HEK293 (cell line): Measurements from ENCODE around the gene TLL1.

Experiments
- CTCF ChIA-PET: fragments of 350-600 bp; formaldehyde crosslinking; extraction: SDS; loops from one replicate; lab custom pipeline; 2021; ENCODE audit warnings: antibody characterized with exemption; lab: Yijun Ruan, JAX
- POLR2A ChIA-PET: fragments of 300-600 bp; formaldehyde crosslinking; extraction: SDS; loops from one replicate; lab custom pipeline; 2020; ENCODE audit warnings: antibody characterized with exemption, inconsistent platforms; lab: Yijun Ruan, JAX
- H3K27ac ChIP-seq: fragments of 200-500 bp; sonication (Bioruptor generic); 2 replicates; pipeline ENCODE4 v1.5.1; 2014; ENCODE audit warnings: low read depth, low read length, control low read depth, inconsistent platforms; ENCODE audit errors: extremely low read depth
- H3K36me3 ChIP-seq, 2 experiments: fragments of 200-500 bp in 1 of 2; sonication (Bioruptor generic) in 1 of 2; 1 replicate in 1 of 2; 2 replicates in 1 of 2; pipeline ENCODE4 v1.5.1; 2014 to 2017; ENCODE audit warnings: inconsistent platforms in 2 of 2, low read length in 2 of 2; ENCODE audit not compliant: control insufficient read depth in 2 of 2, insufficient read depth in 1 of 2
- H3K4me1 ChIP-seq: fragments of 200-500 bp; sonication (Bioruptor generic); 2 replicates; pipeline ENCODE4 v1.5.1; 2014; ENCODE audit warnings: mild to moderate bottlenecking, low read length, inconsistent platforms; ENCODE audit not compliant: control insufficient read depth, insufficient read depth
- H3K4me3 ChIP-seq: 2 replicates; pipeline ENCODE4 v1.5.1; 2011; ENCODE audit warnings: low read depth, mild to moderate bottlenecking, control low read depth, low read length, moderate library complexity
- H3K9me3 ChIP-seq: fragments of 200-500 bp; sonication (Bioruptor generic); 2 replicates; pipeline ENCODE4 v1.5.1; 2014; ENCODE audit warnings: low read depth, low read length, inconsistent platforms; ENCODE audit not compliant: control insufficient read depth, insufficient read depth
- KLF16 ChIP-seq: fragments of 450-650 bp; formaldehyde crosslinking; IDR thresholded peaks from 2 replicates; pipeline ENCODE4 v1.5.1; 2017; ENCODE audit warnings: missing biosample characterization, missing genetic modification characterization
- SETDB1 ChIP-seq: IDR thresholded peaks from one replicate; pipeline ENCODE4 v1.6.1; 2017; ENCODE audit warnings: mild to moderate bottlenecking, low read length, moderate library complexity, mixed read lengths; ENCODE audit not compliant: insufficient read length
- SP7 ChIP-seq: fragments of 450-650 bp; formaldehyde crosslinking; IDR thresholded peaks from 2 replicates; pipeline ENCODE4 v1.5.1; 2016; ENCODE audit warnings: missing biosample characterization, missing genetic modification characterization
- ZNF114 ChIP-seq: fragments of 450-650 bp; formaldehyde crosslinking; IDR thresholded peaks from 2 replicates; pipeline ENCODE4 v1.5.0; 2017; ENCODE audit warnings: missing biosample characterization, missing genetic modification characterization
- ZNF133 ChIP-seq: fragments of 450-650 bp; formaldehyde crosslinking; IDR thresholded peaks from 2 replicates; pipeline ENCODE4 v1.5.1; 2016; ENCODE audit warnings: missing biosample characterization, missing genetic modification characterization
- ZNF175 ChIP-seq: fragments of 450-650 bp; formaldehyde crosslinking; IDR thresholded peaks from 2 replicates; pipeline ENCODE4 v1.5.1; 2016; ENCODE audit warnings: missing biosample characterization, missing genetic modification characterization
- ZNF302 ChIP-seq: fragments of 450-650 bp; formaldehyde crosslinking; IDR thresholded peaks from 2 replicates; pipeline ENCODE4 v1.5.1; 2016; ENCODE audit warnings: missing biosample characterization, missing genetic modification characterization, low read depth
- ZNF335 ChIP-seq: fragments of 450-650 bp; formaldehyde crosslinking; conservative IDR thresholded peaks from 2 replicates; pipeline ENCODE4 v1.5.1; 2016; ENCODE audit warnings: missing biosample characterization, missing genetic modification characterization
- ZNF366 ChIP-seq: fragments of 450-650 bp; formaldehyde crosslinking; conservative IDR thresholded peaks from 2 replicates; pipeline ENCODE4 v1.5.1; 2016; ENCODE audit warnings: missing biosample characterization, missing genetic modification characterization
- ZNF391 ChIP-seq: fragments of 450-650 bp; formaldehyde crosslinking; IDR thresholded peaks from 2 replicates; pipeline ENCODE4 v1.5.1; 2016; ENCODE audit warnings: low read depth, missing biosample characterization, missing genetic modification characterization, borderline replicate concordance
- ZNF530 ChIP-seq: fragments of 450-650 bp; formaldehyde crosslinking; IDR thresholded peaks from 2 replicates; pipeline ENCODE4 v1.5.1; 2016; ENCODE audit warnings: low read depth, missing biosample characterization, missing genetic modification characterization
- ZNF610 ChIP-seq: fragments of 450-650 bp; formaldehyde crosslinking; IDR thresholded peaks from 2 replicates; pipeline ENCODE4 v1.5.1; 2016; ENCODE audit warnings: missing biosample characterization, missing genetic modification characterization, borderline replicate concordance
- ZNF658 ChIP-seq: fragments of 450-650 bp; formaldehyde crosslinking; IDR thresholded peaks from 2 replicates; pipeline ENCODE4; 2016; ENCODE audit warnings: missing biosample characterization, missing genetic modification characterization
- ZNF747 ChIP-seq: fragments of 450-650 bp; formaldehyde crosslinking; IDR thresholded peaks from 2 replicates; pipeline ENCODE4 v1.5.1; 2016; ENCODE audit warnings: missing biosample characterization, missing genetic modification characterization
- ZNF776 ChIP-seq: fragments of 450-650 bp; formaldehyde crosslinking; IDR thresholded peaks from 2 replicates; pipeline ENCODE4 v1.5.0; 2017; ENCODE audit warnings: missing biosample characterization, missing genetic modification characterization, borderline replicate concordance
- ZNF785 ChIP-seq: fragments of 450-650 bp; formaldehyde crosslinking; IDR thresholded peaks from 2 replicates; pipeline ENCODE4 v1.5.1; 2016; ENCODE audit warnings: missing biosample characterization, missing genetic modification characterization
- ZNF792 ChIP-seq: fragments of 450-650 bp; formaldehyde crosslinking; IDR thresholded peaks from 2 replicates; pipeline ENCODE4 v1.5.1; 2016; ENCODE audit warnings: missing biosample characterization, missing genetic modification characterization
- ZNF843 ChIP-seq: fragments of 450-650 bp; formaldehyde crosslinking; IDR thresholded peaks from 2 replicates; pipeline ENCODE4 v1.5.1; 2016; ENCODE audit warnings: missing biosample characterization, missing genetic modification characterization
- TF ChIP-seq, protein P1 (sequence below): fragments of 450-650 bp; formaldehyde crosslinking; IDR thresholded peaks from 2 replicates; pipeline ENCODE4 v1.5.1; 2017; ENCODE audit warnings: missing biosample characterization, missing genetic modification characterization
- TF ChIP-seq, protein P2 (sequence below): IDR thresholded peaks from 2 replicates; pipeline ENCODE4 v1.6.1; 2011; ENCODE audit warnings: mild to moderate bottlenecking, low read depth, low read length, borderline replicate concordance
- TF ChIP-seq, protein P3 (sequence below): fragments of 450-650 bp; formaldehyde crosslinking; IDR thresholded peaks from 2 replicates; pipeline ENCODE4 v1.5.1; 2017; ENCODE audit warnings: missing biosample characterization, mild to moderate bottlenecking, missing genetic modification characterization, moderate library complexity
- TF ChIP-seq, protein P4 (sequence below): sonication (generic); formaldehyde crosslinking; IDR thresholded peaks from 2 replicates; pipeline ENCODE4 v1.8.1; 2022; ENCODE audit warnings: mild to moderate bottlenecking, moderate library complexity, missing genetic modification reagents
- TF ChIP-seq, protein P5 (sequence below): fragments of 450-650 bp; formaldehyde crosslinking; IDR thresholded peaks from 2 replicates; pipeline ENCODE4 v1.5.1; 2016; ENCODE audit warnings: missing biosample characterization, missing genetic modification characterization

The TLL1 gene

DNA sequence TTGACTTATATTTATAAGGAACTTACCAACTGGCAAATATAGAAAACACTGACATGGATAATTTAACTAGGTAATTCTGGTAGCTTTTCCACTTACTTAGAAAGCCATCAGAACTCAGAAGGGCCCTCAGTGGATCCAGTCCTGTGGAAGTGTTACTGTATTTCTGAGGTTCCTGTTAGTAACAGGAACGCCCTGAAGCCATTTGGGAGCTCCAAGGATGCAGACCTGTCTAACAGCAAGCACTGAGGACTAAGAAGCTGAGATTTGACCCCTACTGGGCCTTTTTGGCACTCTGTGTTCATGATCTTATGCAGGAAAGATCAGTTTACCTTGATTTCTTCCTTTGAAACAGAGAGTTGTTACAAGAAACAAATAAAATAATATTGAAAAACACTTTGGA is 46.0 kb upstream of the TLL1 start (continued):
- TF ChIP-seq ZNF530 (tag by site-specific recombination): no peak
- no peak for TF ChIP-seq ZNF785 (tag by site-specific recombination)

DNA sequence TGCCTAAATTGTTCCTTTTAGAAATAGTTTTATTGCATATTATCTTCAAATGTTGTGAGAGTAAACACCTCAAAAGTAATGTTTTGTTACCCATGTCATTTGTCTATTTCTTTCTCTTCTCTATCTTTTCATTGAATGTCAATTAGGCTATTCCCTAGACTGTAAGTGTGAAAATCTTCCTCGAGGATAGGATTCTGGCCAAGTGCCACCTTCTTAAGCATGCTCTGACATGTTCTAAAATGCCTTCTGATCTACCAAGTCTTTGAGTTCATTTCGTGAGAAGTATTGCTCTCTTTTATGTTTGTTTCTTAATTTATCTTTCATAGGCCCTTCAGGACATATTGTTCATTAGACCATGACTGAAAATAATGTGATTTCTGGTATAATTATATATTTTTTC is 44.1 kb upstream of the TLL1 start:
- no peaks in the 10 kb centered on the region for H3K36me3 ChIP-seq
- ChIA-PET CTCF (no interaction called here), POLR2A (no interaction called here)
- no peak overlapping the region for H3K27ac ChIP-seq
- no peak for TF ChIP-seq ZNF133 (tag by site-specific recombination)
- TF ChIP-seq ZNF776 (tag by site-specific recombination): no peak
- TF ChIP-seq, protein P1, sequence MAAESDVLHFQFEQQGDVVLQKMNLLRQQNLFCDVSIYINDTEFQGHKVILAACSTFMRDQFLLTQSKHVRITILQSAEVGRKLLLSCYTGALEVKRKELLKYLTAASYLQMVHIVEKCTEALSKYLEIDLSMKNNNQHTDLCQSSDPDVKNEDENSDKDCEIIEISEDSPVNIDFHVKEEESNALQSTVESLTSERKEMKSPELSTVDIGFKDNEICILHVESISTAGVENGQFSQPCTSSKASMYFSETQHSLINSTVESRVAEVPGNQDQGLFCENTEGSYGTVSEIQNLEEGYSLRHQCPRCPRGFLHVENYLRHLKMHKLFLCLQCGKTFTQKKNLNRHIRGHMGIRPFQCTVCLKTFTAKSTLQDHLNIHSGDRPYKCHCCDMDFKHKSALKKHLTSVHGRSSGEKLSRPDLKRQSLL (tag by site-specific recombination): no peak
- no peak for TF ChIP-seq ZNF658 (tag by site-specific recombination)
- H3K4me1 ChIP-seq: no peaks in the 10 kb centered on the region
- no peaks in the 10 kb centered on the region for H3K9me3 ChIP-seq
- no peak overlapping the region for H3K4me3 ChIP-seq

DNA sequence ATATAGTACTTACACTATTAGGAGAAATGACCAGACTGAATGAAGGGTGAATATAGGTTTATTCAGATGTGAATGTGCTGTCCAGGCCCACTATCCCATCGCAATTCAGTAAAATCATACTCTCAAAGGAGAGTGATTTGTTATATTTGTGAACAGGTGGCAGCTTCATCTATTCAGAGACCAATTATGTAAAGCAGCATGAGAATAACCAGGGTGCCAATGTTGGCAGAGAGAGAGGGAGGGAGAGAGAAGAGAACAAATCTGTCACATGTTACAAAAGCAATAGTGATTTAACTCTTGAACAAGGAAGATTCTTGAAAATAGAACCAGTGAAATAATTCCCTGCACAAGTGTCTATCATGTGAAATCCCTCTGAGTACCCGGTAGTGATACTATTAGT is 38.9 kb upstream of the TLL1 start:
- TF ChIP-seq ZNF391 (tag by site-specific recombination): no peak
- TF ChIP-seq ZNF747 (tag by site-specific recombination): no peak
- TF ChIP-seq, protein P2, sequence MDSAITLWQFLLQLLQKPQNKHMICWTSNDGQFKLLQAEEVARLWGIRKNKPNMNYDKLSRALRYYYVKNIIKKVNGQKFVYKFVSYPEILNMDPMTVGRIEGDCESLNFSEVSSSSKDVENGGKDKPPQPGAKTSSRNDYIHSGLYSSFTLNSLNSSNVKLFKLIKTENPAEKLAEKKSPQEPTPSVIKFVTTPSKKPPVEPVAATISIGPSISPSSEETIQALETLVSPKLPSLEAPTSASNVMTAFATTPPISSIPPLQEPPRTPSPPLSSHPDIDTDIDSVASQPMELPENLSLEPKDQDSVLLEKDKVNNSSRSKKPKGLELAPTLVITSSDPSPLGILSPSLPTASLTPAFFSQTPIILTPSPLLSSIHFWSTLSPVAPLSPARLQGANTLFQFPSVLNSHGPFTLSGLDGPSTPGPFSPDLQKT: no peak
- TF ChIP-seq, protein P3, sequence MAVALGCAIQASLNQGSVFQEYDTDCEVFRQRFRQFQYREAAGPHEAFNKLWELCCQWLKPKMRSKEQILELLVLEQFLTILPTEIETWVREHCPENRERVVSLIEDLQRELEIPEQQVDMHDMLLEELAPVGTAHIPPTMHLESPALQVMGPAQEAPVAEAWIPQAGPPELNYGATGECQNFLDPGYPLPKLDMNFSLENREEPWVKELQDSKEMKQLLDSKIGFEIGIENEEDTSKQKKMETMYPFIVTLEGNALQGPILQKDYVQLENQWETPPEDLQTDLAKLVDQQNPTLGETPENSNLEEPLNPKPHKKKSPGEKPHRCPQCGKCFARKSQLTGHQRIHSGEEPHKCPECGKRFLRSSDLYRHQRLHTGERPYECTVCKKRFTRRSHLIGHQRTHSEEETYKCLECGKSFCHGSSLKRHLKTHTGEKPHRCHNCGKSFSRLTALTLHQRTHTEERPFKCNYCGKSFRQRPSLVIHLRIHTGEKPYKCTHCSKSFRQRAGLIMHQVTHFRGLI (tag by site-specific recombination): no peak
- TF ChIP-seq, protein P4, sequence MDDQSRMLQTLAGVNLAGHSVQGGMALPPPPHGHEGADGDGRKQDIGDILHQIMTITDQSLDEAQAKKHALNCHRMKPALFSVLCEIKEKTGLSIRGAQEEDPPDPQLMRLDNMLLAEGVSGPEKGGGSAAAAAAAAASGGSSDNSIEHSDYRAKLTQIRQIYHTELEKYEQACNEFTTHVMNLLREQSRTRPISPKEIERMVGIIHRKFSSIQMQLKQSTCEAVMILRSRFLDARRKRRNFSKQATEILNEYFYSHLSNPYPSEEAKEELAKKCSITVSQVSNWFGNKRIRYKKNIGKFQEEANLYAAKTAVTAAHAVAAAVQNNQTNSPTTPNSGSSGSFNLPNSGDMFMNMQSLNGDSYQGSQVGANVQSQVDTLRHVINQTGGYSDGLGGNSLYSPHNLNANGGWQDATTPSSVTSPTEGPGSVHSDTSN (CRISPR knock-in tag): no peak
- no peak for TF ChIP-seq ZNF792 (tag by site-specific recombination)
- TF ChIP-seq ZNF335 (tag by site-specific recombination): no peak
- TF ChIP-seq SP7 (tag by site-specific recombination): no peak
- TF ChIP-seq ZNF843 (tag by site-specific recombination): no peak
- TF ChIP-seq ZNF366 (tag by site-specific recombination): no peak
- H3K27ac ChIP-seq: no peak overlapping the region
- H3K36me3 ChIP-seq: no peaks in the 10 kb centered on the region
- H3K4me1 ChIP-seq: no peaks in the 10 kb centered on the region
- H3K9me3 ChIP-seq: no peaks in the 10 kb centered on the region
- H3K4me3 ChIP-seq: no peak overlapping the region
- ChIA-PET CTCF (no interaction called here), POLR2A (no interaction called here)

DNA sequence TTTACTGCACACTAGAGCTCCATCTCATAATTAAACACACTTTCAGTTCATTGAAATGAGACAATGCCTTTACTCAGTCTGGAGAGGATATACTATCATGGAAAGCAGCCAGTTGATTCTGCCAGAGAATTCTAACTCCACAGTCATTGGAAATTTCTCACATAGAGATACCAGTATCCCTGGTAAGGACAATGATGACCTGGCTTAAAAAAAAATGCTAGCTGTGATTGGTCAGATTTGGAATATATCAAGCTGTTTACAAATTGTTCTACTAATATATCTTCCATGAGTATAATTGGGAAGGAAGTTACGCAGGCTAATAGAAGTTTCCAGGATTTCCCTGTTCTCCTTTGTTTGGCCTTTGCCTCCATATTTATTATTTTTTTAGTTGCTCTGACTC is 34.5 kb upstream of the TLL1 start:
- H3K4me3 ChIP-seq: no peak overlapping the region
- CTCF ChIA-PET: no interaction called here
- no peaks in the 10 kb centered on the region for H3K9me3 ChIP-seq
- no peaks in the 10 kb centered on the region for H3K36me3 ChIP-seq
- H3K27ac ChIP-seq: no peak overlapping the region
- no peaks in the 10 kb centered on the region for H3K4me1 ChIP-seq
- POLR2A ChIA-PET: no interaction called here
- TF ChIP-seq, protein P5, sequence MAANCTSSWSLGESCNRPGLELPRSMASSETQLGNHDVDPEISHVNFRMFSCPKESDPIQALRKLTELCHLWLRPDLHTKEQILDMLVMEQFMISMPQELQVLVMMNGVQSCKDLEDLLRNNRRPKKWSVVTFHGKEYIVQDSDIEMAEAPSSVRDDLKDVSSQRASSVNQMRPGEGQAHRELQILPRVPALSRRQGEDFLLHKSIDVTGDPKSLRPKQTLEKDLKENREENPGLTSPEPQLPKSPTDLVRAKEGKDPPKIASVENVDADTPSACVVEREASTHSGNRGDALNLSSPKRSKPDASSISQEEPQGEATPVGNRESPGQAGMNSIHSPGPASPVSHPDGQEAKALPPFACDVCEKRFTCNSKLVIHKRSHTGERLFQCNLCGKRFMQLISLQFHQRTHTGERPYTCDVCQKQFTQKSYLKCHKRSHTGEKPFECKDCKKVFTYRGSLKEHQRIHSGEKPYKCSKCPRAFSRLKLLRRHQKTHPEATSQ (tag by site-specific recombination): no peak
- TF ChIP-seq ZNF114 (tag by site-specific recombination) (no peak), SETDB1 (no peak), ZNF302 (tag by site-specific recombination) (no peak), ZNF610 (tag by site-specific recombination) (no peak), KLF16 (tag by site-specific recombination) (no peak), ZNF175 (no peak)
